GM21529 (cell line): ENCODE data around the gene KCTD18.

Experiments
- ATAC-seq: cut with Tn5 transposase; IDR thresholded peaks from one replicate; pipeline ENCODE4 v1.9.1; 2021; ENCODE audit not compliant: unreplicated experiment

The KCTD18 gene

DNA sequence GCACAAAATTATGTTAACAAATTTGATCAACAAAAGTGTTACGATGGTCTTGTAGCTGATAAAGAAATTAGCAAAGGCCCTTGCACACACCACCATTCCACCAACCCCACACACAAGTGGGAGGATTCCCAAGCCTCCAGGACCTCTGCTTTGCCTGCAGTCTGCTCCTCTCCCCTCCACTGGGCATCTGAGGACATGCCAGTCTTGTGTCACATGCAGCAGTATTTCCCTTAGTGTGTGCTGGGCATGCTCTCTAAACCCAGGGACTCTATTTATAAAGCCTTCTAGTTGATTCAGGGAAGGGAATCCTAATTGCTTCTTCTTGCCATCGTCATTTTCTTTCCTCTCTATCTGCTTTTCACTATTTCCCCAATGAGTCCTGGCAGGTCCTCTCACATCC, 53.3 kb downstream of the KCTD18 start:
- ATAC-seq, result no peak

GRCh38 chr2:200455958-200456421, 53.9 kb downstream of the KCTD18 start:
- peak; percentile 55 for ATAC-seq

GRCh38 chr2:200454927-200455801, 54.7 kb downstream of the KCTD18 start:
- ATAC-seq, result peak; percentile 74

GRCh38 chr2:200453853-200454534, 55.9 kb downstream of the KCTD18 start:
- ATAC-seq, result no peak

DNA sequence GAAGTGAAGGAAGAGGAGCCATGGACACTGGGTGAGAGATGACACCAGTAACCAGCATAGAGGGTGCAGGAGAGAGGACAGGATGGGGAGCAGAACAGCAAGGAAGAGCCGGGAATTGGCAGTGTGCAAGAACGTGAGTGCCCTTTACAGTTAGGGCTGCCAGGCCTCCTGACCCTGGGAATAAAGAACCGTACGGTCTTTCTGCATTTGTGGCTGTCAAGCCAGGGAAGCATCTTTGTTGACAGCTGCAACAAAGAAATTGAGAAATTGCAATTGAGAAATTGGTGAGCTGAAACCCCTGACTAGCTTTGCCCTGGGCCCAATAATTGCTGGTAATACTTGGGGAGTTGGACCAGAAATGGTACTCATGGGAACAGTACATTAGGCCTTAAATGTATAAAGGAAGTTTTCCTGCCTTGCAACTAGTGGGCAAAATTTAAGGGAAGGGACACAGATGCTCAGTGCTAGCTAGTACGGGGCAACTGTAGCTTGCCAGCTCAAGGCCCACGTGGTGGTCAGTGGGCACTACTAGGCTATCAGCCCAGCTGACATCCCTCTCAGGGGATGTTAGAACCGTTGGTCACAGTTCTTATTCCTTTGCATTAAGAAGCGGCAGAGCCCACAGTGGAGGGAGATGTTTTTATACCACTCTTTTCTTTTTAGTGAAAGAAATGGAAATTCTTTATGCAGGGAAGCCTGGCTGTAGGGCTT, 56.6 kb downstream of the KCTD18 start:
- no peak for ATAC-seq

GRCh38 chr2:200452377-200452776, 57.5 kb downstream of the KCTD18 start:
- no peak for ATAC-seq

DNA sequence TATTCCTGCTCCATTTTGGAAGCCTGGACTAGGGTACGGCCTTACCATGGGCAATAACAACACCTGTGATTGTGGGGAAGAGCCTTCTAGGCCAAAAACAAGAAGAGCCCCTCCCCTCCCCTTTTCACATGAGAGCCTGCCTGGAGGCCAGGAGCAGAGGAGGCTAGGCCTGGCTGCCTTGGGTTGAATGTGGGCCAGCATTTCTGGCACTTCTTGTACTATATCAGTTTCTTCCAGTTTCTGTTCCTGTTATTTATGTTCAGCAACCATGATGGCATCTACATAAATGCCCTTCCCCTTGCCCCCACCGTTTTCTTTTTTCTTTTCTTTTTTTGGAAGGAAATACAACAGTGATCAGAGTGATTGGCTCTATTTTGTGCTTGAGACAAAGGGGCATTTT, 58.4 kb downstream of the KCTD18 start:
- ATAC-seq, result no peak

- ATAC-seq, result no peak
Observed at GRCh38 chr2:200450288-200450687, 59.6 kb downstream of the KCTD18 start.

DNA sequence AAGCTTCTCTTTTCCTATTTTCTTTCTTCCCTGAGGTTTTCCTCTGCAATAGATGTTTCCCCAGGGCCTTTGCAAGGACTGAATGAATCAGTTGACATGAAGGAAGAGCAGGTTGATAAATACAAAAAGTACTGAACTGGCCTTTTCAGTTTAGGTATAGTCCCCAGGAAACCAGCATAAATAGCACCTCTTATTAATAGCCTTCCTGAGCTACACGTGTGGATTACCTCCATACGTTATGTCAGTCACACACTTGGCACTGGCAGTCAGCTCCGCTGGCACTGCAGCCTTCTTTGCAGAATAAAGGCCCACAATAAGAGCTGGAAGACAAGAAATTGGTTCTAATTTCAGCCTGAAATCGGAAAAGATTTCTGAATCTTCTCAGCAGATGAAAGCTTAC, 60.7 kb downstream of the KCTD18 start:
- ATAC-seq, result no peak

GRCh38 chr2:200448455-200448854, 61.4 kb downstream of the KCTD18 start:
- no peak for ATAC-seq

GRCh38 chr2:200447139-200447855, 62.6 kb downstream of the KCTD18 start:
- ATAC-seq, result no peak

DNA sequence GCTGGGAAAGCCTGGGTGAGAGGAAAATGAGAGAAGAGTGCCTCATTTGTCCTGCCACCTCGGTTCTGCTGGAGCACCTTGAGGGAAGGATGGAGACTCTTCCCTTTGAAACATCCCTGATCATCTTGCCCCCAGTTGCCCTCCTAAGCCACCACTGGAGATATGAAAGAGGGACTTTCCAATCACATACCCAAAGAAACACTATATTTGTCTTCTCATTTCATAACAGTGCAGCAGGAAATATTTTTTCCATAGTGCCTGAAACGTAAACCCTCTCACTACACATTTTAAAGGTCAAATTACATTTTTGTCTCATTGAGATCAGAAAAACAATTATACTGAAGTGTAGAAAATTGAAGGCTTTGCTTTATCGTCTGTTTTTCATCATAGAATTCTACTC, 63.3 kb downstream of the KCTD18 start:
- no peak for ATAC-seq

DNA sequence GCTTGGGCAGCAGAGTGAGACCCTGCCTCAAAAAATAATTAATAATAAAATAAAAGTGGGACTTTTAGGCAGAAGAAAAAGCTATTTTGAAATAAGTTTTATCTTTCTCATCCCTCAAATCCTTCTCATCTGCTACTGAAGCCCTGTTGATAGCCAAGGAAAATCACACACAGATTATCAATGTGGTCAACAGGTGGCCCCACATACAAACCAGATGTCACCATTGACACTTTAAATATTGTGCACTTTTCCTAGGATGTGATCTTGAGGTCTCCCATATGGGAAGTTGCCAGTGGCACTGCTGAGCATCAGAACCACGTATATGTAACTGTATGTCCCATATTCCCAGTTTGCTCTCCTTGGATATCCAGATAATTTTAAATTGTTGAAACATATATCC, 64.6 kb downstream of the KCTD18 start:
- no peak for ATAC-seq

- no peak for ATAC-seq
Observed at GRCh38 chr2:200444530-200444929, 65.3 kb downstream of the KCTD18 start.

- ATAC-seq, result no peak
Observed at GRCh38 chr2:200443916-200444315, 66.0 kb downstream of the KCTD18 start.

DNA sequence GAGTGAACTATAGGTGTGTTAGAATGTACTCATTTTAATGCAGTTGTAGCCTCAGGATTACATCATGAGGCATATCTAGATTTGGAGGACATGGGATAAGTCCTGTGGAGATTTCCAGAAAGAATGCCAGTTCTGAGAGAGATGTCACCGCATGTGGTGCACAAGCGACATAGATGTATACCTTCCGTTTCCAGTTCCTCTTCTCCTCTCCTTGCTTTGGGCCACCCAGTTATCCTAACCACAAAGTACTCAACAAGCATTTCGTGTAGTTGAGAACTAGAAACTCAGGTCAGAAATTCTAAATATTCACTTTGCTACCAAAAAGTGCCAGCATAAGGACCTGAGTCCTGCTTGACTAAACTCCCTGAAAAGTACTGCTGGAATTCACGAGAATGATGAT, 66.5 kb downstream of the KCTD18 start:
- ATAC-seq, result no peak

- no peak for ATAC-seq
Observed at GRCh38 chr2:200442471-200442870, 67.4 kb downstream of the KCTD18 start.

DNA sequence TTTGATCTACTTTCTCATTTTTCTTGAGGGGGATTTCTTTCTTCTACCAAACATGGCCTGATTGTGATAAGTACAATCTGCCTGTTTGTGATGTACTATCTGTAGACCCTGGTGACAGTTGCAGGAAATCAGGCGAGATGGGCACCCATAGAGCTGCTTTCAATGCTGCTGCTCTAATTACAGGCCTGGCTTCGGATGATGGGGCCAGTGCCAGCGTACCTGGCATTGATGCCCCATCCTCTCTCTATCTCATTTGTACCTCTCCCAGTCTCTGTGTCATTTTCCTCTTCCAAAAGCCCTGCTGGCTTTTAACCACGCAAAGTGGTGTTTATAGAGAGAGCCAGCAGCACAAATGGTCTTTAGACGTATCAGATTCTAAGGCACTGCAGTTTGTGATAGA, 69.9 kb downstream of the KCTD18 start:
- ATAC-seq, result no peak
